HG03558 (cell line): ENCODE data around the gene NCAM1.

Source experiments
- ATAC-seq: cut with Tn5 transposase; IDR thresholded peaks from one replicate; pipeline ENCODE4 v1.9.1; 2021; ENCODE audit warnings: moderate number of reproducible peaks; ENCODE audit not compliant: unreplicated experiment; ENCODE audit errors: extremely low read depth

NCAM1 gene

DNA sequence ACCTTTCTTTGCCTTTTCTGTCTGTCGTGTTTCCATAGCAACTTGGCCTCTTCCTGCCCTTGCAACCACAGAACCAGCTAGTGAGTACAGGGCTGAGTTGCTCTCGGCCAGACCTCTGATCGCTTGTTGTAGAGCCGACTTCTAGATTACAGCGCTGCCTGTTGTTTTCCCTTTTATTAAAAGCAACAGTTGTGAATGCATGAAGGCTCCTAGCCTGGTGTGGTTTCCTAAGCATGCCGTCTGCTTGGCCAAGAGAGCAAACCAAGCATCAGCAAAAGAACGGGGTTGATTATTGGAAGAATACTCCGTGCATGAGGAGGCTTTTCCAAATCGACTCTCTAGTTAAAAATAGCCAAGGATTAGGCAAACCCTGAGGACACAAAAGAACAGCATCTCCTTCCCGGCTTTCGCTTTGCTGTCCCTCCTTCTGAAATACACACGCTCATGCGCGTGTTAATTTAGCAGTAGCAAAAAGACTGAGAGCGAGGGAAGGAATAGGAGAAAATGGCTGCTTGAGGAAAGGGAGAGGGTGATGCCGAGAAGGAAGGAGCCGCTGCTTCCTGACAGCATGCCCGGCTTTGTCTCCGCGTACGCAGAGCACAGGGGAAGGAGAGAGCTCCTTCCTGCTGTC is 281.7 kb downstream of the NCAM1 start:
- ATAC-seq = no peak

- ATAC-seq = no peak
These were observed 282.5 kb downstream of the NCAM1 start for GRCh38 chr11:113243696-113244095.

- no peak for ATAC-seq
These were observed 284.0 kb downstream of the NCAM1 start for GRCh38 chr11:113245216-113245615.

DNA sequence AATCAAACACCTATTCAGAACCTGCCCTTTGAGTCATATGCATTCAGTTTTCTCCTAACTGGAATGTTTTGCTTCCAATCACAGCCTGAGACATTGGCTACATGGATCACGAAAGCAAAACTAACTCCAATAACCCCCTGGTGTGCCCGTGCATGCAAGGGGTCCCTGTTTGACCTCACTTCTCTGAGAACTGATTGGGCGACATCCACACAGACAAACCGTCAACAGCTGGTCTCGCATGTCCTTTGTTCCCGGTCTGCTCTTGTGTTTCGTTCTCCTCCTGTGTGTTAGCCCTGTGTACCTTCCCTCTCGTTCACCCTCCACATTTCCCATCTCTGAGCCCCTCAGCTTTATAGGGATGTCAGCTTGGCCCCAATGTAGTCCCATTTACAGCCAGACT is 286.0 kb downstream of the NCAM1 start:
- ATAC-seq = no peak

GRCh38 chr11:113247966-113248365 is 286.7 kb downstream of the NCAM1 start:
- no peak for ATAC-seq

DNA sequence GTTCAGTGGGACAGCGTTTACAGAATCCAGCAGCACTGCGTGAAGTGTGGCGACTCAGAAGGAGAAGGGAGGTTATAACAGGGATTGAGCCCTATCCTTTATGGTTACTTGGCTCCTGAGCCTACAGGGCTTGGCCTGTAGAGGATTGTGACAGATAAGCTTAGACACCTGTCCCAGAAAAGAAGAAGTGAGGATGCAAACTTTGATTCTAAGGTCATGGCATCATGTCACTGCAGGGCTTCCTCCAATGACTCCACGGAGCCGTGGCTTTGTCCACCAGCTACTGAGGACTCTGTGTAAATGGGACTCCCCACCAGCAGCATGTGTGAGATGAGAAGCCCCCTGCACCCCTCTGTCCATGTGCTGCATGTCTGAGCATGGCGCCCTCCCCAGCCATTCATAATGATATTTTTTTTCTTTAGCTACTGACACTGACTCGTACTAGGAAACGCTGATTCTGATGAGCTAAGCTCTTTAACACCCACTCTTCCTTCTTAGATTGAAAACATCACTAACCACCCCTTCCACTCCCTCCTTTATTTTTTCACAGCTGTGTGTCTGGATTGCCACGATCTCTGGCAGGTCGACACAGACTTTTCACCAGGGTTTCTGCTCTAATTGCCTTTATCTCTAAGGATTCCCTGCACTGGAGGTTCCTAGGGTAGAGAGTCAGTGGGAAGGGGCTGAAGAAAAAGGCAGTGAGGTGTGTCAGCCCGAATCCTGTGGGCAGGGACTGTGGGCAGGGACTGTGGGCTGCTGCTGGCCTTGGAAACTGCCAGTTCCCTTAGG is 287.7 kb downstream of the NCAM1 start:
- ATAC-seq = no peak

- no peak for ATAC-seq
These were observed 288.2 kb downstream of the NCAM1 start for GRCh38 chr11:113249491-113249763.

GRCh38 chr11:113249786-113250185 is 288.6 kb downstream of the NCAM1 start:
- ATAC-seq = no peak

- no peak for ATAC-seq
These were observed 290.1 kb downstream of the NCAM1 start for GRCh38 chr11:113251281-113251680.

- ATAC-seq = no peak
These were observed 292.2 kb downstream of the NCAM1 start for GRCh38 chr11:113253406-113253805.

- no peak for ATAC-seq
These were observed 293.9 kb downstream of the NCAM1 start for GRCh38 chr11:113255096-113255495.

DNA sequence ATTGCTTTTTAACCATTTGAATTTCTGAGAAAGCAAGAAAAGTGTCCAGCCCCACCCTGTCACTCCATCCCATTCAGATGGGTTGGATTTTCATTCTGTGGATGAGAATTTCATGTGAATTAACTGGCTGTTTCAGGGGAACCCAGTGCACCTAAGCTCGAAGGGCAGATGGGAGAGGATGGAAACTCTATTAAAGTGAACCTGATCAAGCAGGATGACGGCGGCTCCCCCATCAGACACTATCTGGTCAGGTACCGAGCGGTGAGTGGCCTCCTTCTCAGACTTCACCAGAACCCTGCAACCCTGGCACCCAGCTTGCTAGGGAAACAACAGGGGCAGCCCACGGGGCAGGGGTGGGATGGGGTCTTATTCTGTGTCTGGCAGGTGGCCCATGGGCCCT is 294.5 kb downstream of the NCAM1 start:
- ATAC-seq = no peak

DNA sequence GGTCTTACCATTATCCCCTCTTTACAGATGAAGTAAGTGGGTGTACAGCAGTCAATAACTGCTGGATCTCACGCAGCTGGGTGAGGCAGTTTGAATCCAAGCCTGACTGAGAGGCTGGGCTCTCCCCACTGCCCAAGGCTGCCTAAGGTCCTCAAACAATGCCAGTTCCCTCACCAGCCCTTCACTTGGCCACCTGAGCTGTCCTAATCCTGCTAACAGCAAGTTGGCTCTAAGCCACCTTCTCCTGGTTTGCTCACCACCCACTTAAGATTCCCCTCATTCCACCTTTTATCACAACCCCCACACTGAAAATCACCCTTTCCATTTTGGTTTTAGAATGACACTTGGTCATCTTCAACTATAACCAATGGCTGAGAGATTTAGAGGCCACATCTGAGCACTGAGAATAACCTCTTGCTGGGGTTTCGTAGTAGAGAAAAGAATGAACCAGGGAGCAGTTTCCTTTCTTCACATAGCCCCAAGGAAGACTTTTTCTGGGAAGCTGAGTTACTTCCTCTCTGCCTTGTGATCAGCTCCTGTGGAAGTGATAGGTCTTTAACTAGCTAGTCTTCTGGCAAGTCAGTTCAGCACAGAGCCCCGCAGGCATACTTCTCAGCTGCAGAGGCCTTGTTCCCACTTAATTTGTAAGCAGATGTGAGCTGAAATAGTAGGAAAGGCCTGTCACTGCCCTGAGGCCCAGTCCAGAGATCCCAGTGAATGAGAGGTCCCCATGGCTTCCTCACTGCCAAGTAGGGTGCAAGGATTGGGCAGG is 295.4 kb downstream of the NCAM1 start:
- no peak for ATAC-seq

- no peak for ATAC-seq
These were observed 298.8 kb downstream of the NCAM1 start for GRCh38 chr11:113260096-113260425.

DNA sequence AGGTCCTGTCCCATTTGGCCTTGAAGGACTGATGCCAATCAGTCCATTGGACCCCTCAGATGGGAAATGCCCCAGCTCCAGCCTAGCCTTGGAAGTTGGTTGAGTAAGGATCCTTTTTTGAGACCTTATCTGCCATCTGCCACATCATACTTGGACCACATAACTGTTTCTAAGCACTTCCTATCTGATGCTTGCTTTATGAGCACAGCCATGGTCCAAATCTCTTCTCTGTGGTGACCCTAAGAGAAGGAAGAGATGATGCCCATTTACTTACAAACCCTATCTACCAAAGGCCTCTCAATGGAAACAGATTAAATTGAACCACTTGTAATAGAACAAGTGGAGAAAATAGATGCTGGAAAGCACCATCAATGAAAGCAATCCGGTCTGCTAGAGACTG is 299.3 kb downstream of the NCAM1 start:
- no peak for ATAC-seq

GRCh38 chr11:113261709-113262475 is 300.7 kb downstream of the NCAM1 start:
- no peak for ATAC-seq

GRCh38 chr11:113262594-113262993 is 301.4 kb downstream of the NCAM1 start:
- no peak for ATAC-seq

GRCh38 chr11:113263458-113264259 is 302.4 kb downstream of the NCAM1 start:
- ATAC-seq = no peak

DNA sequence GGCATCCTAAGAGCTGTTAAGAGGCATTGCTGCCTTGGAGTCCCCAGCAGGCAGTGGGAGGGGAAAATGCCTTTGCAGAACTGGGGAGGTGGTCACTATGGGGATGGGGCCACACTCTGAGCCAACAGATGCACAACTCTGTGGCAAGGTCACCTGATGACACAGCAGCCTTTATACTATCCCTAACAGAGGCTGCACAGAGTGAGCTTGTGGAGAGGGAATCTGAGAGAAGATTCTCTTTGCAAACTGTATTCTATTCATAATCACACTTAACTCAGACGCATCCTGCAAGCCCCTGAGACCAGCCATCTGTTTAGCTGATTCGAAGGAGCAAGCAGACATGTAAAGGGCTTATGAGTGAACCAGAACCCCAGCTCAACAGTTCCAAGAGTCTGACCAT is 304.1 kb downstream of the NCAM1 start:
- ATAC-seq = no peak

- ATAC-seq = no peak
These were observed 306.3 kb downstream of the NCAM1 start for GRCh38 chr11:113267493-113267892.
